OCI-M2 (cell line): ENCODE data around the gene TSHZ3.

ENCODE experiments used
- DNase-seq: peaks from one replicate; lab custom pipeline; 2025; ENCODE audit not compliant: unreplicated experiment; lab: John Stamatoyannopoulos, UW

Gene TSHZ3

GRCh38 chr19:31314849-31315629 is 34.2 kb downstream of the TSHZ3 start:
- DNase-seq: no peak

DNA sequence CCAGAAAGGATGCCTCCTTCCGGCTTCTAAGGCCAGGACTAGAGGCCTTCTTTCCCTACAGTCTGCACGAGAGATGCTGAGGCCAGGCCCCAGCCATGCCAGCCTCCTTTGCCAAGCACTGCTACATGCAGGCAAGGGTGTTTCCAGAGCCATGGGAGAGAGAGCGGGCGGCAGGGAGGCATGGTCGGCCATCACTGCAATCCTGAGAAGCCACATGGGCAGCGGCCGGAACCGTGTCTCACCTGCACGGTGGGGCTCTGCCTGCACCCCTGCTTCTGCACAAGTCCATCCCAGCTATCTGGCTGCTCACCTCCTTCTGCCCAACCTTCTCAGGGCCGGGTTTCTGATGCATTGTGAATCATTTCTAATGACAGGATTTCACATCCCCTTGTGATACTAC is 35.1 kb downstream of the TSHZ3 start:
- no peak for DNase-seq

- no peak for DNase-seq
Measured at GRCh38 chr19:31313291-31314030, 35.8 kb downstream of the TSHZ3 start.

- no peak for DNase-seq
Measured at GRCh38 chr19:31312677-31313244, 36.5 kb downstream of the TSHZ3 start.

GRCh38 chr19:31312009-31312676 is 37.1 kb downstream of the TSHZ3 start:
- DNase-seq: no peak

- no peak for DNase-seq
Measured at GRCh38 chr19:31310432-31311133, 38.7 kb downstream of the TSHZ3 start.

DNA sequence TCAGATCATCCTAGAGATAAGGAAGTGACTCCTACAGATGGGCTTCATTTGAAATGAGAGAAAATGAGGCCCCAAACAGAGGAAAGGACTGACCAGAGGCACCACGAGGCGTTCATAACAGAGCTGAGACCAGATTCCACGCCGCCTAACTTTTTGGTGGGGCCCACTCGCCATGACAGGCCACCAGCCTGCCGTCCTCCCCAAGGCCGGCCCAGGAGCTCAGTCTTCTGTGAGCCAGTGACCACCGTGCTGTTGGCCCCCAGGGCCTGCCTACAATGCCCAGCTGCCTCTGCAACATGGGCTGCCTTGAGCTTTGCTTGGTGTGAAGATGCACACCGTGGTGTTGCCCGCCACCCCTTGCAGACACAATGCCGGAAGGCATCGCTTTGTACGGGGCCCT is 40.5 kb downstream of the TSHZ3 start:
- no peak for DNase-seq

GRCh38 chr19:31307071-31307669 is 42.1 kb downstream of the TSHZ3 start:
- DNase-seq: no peak

GRCh38 chr19:31306006-31306753 is 43.1 kb downstream of the TSHZ3 start:
- no peak for DNase-seq

DNA sequence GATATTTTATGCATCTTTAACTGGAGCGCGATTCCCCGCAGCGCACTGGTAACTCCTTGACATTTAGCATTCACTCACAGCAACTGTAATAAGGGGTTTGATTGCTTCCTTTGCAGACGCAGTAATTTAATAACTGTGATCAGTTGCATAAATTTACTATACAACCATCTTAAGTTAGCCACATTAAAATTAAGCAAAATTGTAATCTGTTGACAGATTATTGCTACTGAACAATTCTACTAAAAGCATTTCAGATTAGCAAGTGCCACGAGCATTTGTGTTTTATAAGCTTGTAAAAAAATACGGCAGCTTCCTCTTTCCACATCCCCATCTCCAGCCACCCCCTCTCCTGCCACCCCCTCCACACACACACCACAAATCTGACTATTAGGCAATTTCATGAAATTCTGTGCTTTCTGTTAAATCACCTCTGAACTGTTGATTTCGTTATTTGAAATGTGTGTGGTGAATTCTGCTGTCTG is 44.4 kb downstream of the TSHZ3 start:
- no peak for DNase-seq

GRCh38 chr19:31303262-31303815 is 45.9 kb downstream of the TSHZ3 start:
- DNase-seq: no peak

GRCh38 chr19:31301306-31301980 is 47.8 kb downstream of the TSHZ3 start:
- no peak for DNase-seq

GRCh38 chr19:31300422-31300821 is 48.8 kb downstream of the TSHZ3 start:
- DNase-seq: no peak

DNA sequence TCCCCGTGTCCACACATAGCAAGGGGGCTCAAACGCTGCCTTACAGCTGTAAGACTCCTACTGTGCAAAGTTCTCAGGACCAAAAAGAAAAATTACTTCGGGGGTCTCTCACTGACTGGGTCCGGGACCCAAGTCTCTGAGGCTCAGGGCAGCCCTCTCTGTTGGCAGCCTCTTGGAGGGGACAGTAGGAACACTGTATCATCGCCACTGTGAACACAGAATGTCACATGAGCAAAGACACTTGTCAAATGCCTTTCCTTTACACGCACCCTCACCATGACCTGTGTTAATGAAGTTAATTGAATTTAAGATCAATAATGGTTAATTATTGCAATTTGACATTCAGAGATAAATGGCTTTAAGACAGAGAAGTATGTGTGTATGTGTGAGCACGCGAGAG is 49.6 kb downstream of the TSHZ3 start:
- no peak for DNase-seq

- no peak for DNase-seq
Measured at GRCh38 chr19:31297991-31298390, 51.2 kb downstream of the TSHZ3 start.

DNA sequence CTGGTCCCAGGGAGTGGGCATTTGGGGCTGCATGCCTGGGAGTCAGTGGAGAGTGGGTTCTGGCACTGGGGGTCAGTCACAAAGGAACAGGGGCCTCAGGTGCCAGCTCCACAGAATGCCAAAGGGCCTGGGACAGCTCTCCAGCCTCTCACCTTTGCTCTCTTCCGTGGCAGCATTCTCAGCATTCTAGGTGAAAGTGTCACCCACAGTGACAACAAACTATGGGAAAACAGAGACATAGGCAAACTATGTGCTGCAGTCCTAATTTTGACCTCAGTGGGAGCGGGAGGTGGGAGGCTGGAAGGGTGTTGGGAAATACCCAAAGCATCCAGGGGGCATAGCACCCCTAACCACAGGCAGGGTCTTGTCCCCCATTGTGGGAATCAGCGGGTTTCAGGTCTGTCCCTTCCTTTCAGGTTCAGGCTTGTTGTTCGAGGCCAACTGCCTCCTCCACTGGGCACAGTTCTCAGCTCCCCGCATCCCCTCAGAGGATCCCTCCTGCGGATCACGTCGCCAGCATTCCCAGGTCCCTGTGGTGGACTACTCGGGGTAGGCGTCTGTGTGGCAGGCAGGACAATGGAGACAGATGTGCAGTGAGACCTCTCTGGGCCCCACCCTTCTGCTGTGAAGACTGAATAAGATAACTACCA is 52.4 kb downstream of the TSHZ3 start:
- DNase-seq: no peak

DNA sequence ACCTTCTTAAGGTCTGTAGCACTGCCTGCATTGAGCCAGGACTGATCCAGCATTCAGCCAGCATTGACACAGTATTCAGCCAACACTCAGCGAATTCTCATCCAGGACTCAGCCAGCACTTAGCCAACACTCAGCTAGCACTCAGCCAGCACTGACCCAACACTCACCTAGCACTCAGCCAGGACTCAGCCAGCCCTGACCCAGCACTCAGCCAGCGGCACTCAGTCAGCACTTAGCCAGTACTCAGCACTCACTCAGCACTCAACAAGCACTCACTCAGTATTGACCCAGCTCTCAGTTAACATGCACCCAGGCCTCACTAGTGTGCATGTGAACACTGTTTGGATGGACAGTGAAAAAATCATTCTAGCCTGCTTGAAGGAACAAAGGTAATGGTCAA is 55.0 kb downstream of the TSHZ3 start:
- DNase-seq: no peak

- DNase-seq: no peak
Measured at GRCh38 chr19:31292639-31293185, 56.5 kb downstream of the TSHZ3 start.
